ENCODE measurements around the gene CCDC83.
"Not testable (repeated sequence)": the region's sequence is repeated elsewhere in the genome, so short reads cannot be mapped to it uniquely, and the experiment has no call there.

Gene CCDC83

DNA sequence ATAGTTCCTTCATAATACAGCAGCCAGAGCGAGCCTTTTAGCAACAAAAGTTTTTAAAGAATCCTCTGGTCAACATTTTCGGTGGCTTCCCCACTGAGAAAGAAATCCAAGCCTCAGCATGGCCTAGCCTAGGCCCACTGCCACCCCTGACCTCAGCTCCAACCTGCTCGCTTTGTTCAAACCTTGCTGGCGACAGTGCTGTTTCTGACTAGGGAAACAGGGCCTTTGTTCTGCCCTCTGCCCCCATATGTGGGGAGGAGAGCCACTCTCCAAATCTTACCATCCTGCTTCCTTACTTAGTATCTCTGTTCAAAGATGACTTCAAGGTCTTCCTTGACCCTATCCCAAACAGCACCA is 95.8 kb downstream of the CCDC83 start:
- in situ Hi-C loops (cut with HindIII; ENCODE audit: low sequenced_read_pairs): no loop called here
- TF ChIP-seq, protein P1, sequence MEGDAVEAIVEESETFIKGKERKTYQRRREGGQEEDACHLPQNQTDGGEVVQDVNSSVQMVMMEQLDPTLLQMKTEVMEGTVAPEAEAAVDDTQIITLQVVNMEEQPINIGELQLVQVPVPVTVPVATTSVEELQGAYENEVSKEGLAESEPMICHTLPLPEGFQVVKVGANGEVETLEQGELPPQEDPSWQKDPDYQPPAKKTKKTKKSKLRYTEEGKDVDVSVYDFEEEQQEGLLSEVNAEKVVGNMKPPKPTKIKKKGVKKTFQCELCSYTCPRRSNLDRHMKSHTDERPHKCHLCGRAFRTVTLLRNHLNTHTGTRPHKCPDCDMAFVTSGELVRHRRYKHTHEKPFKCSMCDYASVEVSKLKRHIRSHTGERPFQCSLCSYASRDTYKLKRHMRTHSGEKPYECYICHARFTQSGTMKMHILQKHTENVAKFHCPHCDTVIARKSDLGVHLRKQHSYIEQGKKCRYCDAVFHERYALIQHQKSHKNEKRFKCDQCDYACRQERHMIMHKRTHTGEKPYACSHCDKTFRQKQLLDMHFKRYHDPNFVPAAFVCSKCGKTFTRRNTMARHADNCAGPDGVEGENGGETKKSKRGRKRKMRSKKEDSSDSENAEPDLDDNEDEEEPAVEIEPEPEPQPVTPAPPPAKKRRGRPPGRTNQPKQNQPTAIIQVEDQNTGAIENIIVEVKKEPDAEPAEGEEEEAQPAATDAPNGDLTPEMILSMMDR (IDR thresholded peaks at IDR 0.05; ENCODE audit: low read depth, low read length): no peak
- DNase-seq (ENCODE audit: low read depth, low spot score): no peak
- no peak overlapping the region for H3K4me3 ChIP-seq (ENCODE audit: low read depth, low read length)

DNA sequence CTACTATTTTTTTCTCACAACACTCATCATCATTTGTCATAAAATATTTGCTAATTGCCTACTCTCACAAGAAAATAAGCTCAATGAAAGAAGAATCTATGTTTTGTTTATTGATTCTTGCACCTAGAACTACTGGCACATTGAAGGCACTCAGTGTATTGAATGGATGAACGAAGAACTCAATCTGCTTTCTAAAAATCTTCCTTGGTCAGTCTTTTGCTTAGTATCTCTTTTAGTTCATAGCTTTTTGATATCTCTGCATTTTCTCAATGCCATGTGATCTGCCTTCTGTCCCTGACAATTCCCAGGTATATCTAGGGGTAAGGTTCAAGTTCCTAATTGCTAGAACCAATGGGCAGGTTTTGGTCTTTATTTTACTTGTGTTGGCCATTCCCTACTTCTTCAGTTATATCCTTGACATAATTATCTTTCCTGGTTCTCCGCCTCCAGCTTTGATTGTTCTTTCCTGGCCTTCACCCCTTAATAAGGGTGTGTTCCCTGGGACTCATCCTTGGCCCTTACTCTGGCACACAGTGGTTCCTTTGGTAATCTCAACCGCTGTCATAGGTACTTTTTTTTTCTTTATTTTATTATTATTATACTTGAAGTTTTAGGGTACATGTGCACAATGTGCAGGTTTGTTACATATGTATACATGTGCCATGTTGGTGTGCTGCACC is 96.4 kb downstream of the CCDC83 start:
- no peak overlapping the region for H3K4me3 ChIP-seq (ENCODE audit: low read depth, low read length)
- in situ Hi-C loops (cut with HindIII; ENCODE audit: low sequenced_read_pairs): no loop called here
- no peak for DNase-seq (ENCODE audit: low read depth, low spot score)
- TF ChIP-seq, protein P1 (IDR thresholded peaks at IDR 0.05; ENCODE audit: low read depth, low read length): no peak

DNA sequence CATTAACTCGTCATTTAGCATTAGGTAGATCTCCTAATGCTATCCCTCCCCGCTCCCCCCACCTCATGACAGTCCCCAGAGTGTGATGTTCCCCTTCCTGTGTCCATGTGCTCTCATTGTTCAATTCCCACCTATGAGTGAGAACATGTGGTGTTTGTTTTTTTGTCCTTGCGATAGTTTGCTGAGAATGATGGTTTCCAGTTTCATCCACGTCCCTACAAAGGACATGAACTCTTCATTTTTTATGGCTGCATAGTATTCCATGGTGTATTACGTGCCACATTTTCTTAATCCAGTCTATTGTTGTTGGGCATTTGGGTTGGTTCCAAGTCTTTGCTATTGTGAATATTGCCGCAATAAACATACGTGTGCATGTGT is 96.9 kb downstream of the CCDC83 start:
- in situ Hi-C loops (cut with HindIII; ENCODE audit: low sequenced_read_pairs); DNase-seq (ENCODE audit: low read depth, low spot score); H3K4me3 ChIP-seq (ENCODE audit: low read depth, low read length): not testable (repeated sequence)

DNA sequence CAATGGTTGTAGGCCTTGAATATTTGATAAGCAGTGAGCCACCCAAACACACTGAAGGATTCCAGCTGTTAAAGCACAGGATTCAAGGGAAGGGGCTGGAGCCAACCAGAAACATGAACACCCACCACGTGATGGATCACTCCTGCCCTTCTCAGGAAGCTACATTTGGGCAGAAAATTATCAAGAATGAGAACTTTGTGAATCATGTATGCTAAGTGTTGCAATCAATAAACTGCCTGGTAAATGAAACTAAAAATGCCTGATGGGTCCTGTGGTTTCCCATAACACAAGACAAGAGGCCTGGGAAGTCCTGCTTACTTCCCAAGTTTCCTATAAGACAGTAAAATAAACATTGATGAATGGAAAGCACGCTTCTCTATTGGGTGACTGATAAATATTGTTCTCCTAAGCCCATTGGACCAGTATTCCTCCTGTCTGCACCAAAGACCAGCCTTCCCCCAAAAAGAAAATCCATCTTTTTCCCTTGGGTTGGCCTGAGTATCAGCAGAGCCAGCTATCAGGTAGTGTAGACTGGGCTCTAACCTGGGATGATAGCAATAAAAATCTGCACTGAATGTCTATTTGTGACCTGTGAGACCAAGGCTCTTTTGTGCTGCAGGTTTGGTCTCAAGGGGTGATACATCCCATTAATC is 98.4 kb downstream of the CCDC83 start:
- H3K4me3 ChIP-seq (ENCODE audit: low read depth, low read length): no peak overlapping the region
- TF ChIP-seq, protein P1 (IDR thresholded peaks at IDR 0.05; ENCODE audit: low read depth, low read length): no peak
- DNase-seq (ENCODE audit: low read depth, low spot score): no peak
- in situ Hi-C loops (cut with HindIII; ENCODE audit: low sequenced_read_pairs): no loop called here

DNA sequence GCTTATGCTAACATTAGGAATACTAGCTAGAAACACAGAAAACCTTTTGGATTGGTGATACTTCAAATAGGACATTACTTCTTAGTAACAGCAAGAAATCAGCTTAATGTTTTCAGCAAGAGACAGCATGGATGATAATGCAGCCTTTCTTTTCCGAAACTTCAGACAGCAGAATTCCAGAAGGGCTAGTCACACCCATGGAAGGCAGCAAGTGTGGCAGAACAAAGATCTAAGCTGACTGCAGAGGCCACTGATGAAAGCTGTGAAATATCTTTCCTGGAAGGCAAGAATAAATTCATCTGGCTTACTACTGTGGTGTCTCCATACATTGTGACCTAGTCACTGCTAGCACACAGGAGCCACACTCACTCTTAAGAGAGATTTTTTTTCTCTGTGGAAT is 100.3 kb downstream of the CCDC83 start:
- TF ChIP-seq, protein P1 (IDR thresholded peaks at IDR 0.05; ENCODE audit: low read depth, low read length): no peak
- in situ Hi-C loops (cut with HindIII; ENCODE audit: low sequenced_read_pairs): no loop called here
- DNase-seq (ENCODE audit: low read depth, low spot score): peak; percentile 76
- H3K4me3 ChIP-seq (ENCODE audit: low read depth, low read length): no peak overlapping the region

DNA sequence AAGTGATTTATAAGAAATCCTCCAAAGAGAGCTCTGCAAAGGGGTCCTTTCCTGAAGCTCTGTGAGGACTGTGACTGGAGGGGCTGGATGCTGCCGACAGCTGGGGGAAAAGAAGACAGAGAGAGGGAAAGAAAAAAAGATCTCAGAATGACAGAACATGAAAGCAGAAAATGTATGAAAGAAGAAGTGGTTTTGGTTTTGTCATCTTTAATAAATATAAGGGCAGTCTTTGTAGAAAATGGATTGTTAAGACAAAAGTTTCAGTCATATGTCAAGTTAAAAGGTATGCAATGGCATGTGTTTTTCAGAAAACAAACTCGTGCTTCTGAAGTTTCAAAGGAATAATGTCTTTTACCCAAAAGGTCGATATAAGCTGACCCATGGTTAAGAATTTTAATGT is 105.5 kb downstream of the CCDC83 start:
- H3K4me3 ChIP-seq (ENCODE audit: low read depth, low read length): no peak overlapping the region
- no peak for DNase-seq (ENCODE audit: low read depth, low spot score)
- in situ Hi-C loops (cut with HindIII; ENCODE audit: low sequenced_read_pairs): no loop called here
- TF ChIP-seq, protein P1 (IDR thresholded peaks at IDR 0.05; ENCODE audit: low read depth, low read length): no peak

DNA sequence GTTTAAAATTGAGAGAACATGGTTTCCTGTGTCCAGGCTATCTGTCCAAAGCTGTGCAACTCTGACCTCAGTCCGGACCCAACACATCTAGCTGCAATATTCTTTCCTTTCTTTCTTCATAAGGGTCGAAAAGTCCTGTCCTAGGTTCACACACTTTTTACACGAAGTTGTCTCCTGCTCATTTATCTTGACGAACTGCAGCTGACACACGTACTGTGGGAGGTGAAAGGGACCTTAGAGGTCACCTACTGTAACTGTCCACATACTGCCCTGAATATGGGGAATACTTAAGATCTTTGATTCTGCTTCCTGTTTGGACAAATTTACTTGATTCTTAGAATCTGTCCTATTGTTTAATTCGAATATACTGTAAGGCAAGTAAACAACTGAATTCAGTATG is 105.9 kb downstream of the CCDC83 start:
- no peak for DNase-seq (ENCODE audit: low read depth, low spot score)
- TF ChIP-seq, protein P1 (IDR thresholded peaks at IDR 0.05; ENCODE audit: low read depth, low read length): no peak
- in situ Hi-C loops (cut with HindIII; ENCODE audit: low sequenced_read_pairs): no loop called here

More for the DNA sequence above, 105.9 kb downstream of the CCDC83 start:
- no peak overlapping the region for H3K4me3 ChIP-seq (ENCODE audit: low read depth, low read length)
